HG02943 (cell line): Measurements from ENCODE around the gene NSD1.

Source experiments
- ATAC-seq: cut with Tn5 transposase; IDR thresholded peaks from one replicate; pipeline ENCODE4 v1.9.1; 2021; ENCODE audit warnings: mild to moderate bottlenecking, low read depth, moderate library complexity; ENCODE audit not compliant: unreplicated experiment

Gene NSD1

GRCh38 chr5:177133096-177133852, at the start of gene NSD1:
Gene NSD1 (plus strand): TSS chr5:177133773. CDS start chr5:177135104, 1,331 bp downstream.
- ATAC-seq: peak; percentile 54

GRCh38 chr5:177084175-177084574, 49.4 kb upstream of the NSD1 start:
- no peak for ATAC-seq

GRCh38 chr5:177085985-177086653, 47.5 kb upstream of the NSD1 start:
- no peak for ATAC-seq

- ATAC-seq: peak; percentile 64
Measured at GRCh38 chr5:177086654-177087397, 46.7 kb upstream of the NSD1 start, which contains the start of gene FGFR4. Gene FGFR4 (plus strand): TSS chr5:177086915. CDS start chr5:177089603, 2,688 bp downstream.

GRCh38 chr5:177087398-177088005, 46.1 kb upstream of the NSD1 start:
- ATAC-seq: no peak

- no peak for ATAC-seq
Measured at GRCh38 chr5:177089127-177089526, 44.4 kb upstream of the NSD1 start.

GRCh38 chr5:177089825-177090641, 43.5 kb upstream of the NSD1 start:
- no peak for ATAC-seq

GRCh38 chr5:177090813-177091212, 42.8 kb upstream of the NSD1 start:
- ATAC-seq: no peak

GRCh38 chr5:177091232-177091631, 42.3 kb upstream of the NSD1 start:
- ATAC-seq: no peak

GRCh38 chr5:177092178-177093081, 41.1 kb upstream of the NSD1 start:
- ATAC-seq: no peak

- no peak for ATAC-seq
Measured at GRCh38 chr5:177093082-177093712, 40.4 kb upstream of the NSD1 start.

- ATAC-seq: no peak
Measured at GRCh38 chr5:177093803-177094202, 39.8 kb upstream of the NSD1 start.

- ATAC-seq: no peak
Measured at GRCh38 chr5:177094224-177095087, 39.1 kb upstream of the NSD1 start.

GRCh38 chr5:177095088-177095669, 38.4 kb upstream of the NSD1 start:
- no peak for ATAC-seq

- ATAC-seq: no peak
Measured at GRCh38 chr5:177096162-177097015, 37.2 kb upstream of the NSD1 start.
